Measurements from ENCODE around the gene HEATR3.
A peak's percentile ranks its signal among the peaks of the same experiment; 100 is the strongest.

HEATR3 gene

DNA sequence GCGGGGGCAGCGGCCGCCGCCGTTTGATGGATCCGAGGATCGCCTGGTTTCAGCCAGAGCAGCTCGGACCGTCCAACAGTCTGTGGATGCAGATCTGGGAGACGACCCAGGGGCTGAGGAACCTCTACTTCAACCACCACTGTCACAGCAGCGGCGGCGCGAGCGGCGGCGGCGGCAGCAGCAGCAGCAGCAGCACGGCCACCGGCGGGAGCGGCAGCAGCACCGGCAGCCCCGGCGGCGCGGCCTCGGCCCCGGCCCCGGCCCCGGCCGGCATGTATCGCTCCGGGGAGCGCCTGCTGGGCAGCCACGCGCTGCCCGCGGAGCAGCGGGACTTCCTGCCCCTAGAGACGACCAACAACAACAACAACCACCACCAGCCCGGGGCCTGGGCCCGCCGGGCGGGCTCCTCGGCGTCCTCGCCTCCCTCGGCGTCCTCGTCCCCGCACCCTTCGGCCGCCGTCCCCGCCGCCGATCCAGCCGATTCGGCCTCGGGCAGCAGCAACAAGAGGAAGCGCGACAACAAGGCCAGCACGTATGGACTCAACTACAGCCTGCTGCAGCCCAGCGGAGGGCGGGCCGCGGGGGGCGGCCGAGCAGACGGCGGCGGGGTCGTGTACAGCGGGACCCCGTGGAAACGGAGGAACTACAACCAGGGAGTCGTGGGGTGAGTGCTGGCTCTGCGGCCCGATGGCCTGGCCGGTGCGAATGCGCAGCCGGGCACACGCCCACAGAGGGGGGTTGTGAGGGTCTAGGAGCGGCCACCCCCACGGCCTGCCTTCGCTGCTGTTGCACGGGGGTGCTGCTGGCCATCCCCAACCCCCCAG lies 88.0 kb downstream of the HEATR3 start:
- peak in 1 of 2 donors; percentile 46 for DNase-seq

DNA sequence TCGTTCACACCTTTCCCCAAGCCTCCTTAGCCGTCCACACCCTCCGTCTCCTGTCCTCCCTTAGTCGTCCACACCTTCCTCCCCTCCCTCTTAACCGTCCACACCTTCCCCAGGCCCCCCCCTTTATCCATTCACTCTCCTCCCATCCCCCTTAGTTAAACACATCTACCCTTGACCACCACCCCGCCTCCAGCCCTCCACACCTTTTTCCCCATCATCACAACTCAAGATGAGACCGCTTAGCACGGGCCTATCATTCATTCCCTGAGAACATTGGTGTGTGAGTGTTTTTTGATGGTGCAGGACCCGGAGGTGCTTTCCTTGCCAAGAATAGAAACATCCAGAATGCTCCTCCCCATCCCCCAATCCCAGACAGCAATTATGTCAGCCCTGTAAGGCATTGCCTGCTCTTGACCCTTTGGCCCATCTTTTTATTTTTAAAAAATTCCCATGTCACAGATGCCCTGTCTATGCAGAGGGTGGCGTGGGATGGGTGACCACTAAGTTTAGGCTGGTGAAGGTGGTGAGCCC lies 88.7 kb downstream of the HEATR3 start:
- no peak for DNase-seq

DNA sequence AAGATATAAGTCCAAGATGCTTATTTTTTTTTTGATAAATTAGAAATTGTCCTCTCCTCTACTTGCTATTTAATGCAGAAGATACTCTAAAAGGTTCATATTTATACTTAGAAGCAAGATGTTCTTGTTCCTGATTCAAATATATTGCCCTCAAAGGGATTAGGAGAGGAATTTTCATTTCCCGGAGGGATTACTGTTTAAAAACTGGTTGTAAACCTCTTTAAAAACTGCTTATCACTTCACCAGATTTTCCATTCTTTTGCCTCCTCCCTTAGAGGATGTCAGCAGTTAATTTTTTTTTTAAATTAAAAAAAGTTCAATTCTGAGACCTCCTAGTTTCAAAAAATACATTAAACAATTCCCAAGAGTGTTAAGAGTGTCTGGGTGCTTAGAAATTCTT lies 90.2 kb downstream of the HEATR3 start:
- no peak for DNase-seq

Data from stimulated activated CD4-positive, alpha-beta T cell treated with anti-CD3 and anti-CD28 coated beads, Interleukin-2, amount 100 ng/mL, for 24 hours (primary cell).